ENCODE data around the gene ALMS1.
"Not testable (repeated sequence)": the region's sequence is repeated elsewhere in the genome, so short reads cannot be mapped to it uniquely, and the experiment has no call there.

The ALMS1 gene

DNA sequence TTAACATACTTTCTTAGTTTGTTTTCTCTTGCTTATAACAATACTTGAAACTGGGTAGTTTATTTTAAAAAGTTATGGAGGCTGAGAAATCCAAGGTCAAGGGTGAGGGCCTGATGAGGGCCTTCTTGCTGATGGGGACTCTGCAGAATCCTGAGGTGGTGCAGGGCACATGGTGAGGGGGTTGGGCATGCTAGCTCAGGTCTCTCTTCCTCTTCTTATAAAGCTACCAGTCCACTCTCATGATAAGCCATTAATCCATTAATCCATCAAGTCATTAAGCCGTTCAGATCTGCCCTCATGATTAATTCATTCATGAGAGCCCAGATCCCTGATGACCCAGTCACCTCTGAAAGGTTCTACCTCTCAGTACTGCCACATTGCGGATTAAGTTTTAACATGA is 21.4 kb downstream of the ALMS1 start:
- no peak for DNase-seq

DNA sequence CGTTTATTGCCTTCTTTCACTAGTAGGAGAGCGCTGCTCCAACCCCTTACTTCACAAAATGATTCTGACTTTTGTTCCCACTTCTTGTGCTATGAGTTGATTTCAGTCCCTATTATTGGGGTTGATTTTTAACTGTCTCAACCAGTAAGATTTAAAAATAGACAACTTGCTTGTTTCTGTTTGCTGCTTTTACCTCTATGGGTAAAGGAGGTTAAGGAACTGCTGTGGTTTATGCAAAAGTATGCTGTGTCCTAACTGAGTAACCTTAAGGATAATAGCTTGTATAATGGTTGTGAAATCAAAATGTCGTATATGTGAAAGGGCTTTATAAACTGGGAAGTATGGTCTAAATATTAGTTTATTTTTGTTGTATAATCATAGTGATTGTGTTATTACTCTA is 22.6 kb downstream of the ALMS1 start:
- no peak for DNase-seq

DNA sequence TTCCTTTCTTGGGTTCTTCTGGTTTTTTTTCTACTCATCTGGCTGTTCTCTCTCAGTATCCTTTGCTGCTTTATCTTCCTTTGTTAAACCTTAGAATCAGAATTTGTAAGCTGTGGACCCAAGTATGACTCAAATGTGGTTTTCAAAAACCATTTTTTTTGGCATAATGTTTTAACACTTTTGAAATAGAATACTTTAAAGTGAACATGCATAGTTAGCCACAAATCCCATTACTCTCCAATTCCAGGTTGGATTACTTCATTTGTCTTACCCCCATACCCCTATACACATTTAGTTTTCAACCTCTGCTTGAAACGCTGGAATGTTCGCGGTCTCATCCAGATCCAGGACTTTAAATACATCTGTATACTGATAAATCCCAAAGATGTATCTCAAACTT is 29.1 kb downstream of the ALMS1 start:
- DNase-seq: peak; percentile 77

DNA sequence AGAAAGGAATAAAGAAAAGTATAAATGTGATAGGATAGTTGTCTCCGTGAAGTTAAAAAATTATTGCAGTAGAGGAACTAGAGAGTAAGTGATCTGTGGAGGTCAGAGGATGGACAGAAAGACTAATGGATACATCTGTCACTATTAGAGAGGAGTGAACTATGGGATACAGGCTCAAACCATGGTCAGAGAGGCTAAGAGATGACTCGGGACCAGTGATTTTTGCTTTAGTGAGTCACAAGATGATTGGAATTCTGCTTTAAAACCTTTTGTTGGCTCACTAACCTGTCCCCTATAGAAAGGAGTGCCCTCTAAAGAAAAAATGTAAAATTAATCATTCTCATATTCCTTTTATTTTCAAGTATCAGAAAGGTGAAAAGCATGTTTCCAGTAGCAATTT is 30.3 kb downstream of the ALMS1 start:
- peak; percentile 28 for DNase-seq

DNA sequence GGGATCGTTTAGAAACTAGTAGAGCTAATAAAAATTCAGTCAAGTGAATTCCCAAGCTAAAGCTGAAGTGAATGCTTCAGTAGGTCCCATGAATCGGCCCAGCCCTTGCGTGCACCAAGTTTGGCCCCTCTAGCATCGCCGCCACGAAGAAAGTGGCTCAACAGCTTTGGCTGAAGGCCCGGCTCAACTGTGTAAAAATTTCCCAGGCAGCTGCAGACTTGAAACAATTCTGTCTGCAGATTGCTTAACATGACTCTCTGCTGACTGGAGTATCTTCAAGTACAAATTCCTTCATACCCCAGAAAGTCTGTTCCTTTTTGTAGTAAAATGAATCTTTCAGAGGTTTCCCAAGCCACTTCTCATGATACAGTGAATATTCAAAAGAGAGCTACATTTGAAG is 32.7 kb downstream of the ALMS1 start:
- DNase-seq: peak; percentile 88

DNA sequence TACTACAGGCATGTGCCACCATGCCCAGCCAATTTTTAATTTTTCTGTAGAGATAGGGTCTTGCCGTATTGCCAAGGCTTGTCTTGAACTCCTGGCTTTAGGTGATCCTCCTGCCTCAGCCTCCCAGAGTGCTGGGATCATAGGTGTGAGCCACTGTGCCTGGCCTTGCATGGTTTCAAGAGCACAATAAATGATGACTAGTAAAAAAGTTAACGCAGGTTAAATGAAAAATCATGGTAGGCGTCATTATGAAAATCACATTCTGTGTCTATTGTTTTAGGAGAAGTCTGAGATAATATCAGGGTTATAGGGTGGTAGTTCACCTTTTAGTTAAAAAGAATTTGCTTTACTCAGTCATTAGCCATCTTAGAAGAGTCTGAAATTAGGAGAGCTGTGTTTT is 38.3 kb downstream of the ALMS1 start:
- no peak for DNase-seq

DNA sequence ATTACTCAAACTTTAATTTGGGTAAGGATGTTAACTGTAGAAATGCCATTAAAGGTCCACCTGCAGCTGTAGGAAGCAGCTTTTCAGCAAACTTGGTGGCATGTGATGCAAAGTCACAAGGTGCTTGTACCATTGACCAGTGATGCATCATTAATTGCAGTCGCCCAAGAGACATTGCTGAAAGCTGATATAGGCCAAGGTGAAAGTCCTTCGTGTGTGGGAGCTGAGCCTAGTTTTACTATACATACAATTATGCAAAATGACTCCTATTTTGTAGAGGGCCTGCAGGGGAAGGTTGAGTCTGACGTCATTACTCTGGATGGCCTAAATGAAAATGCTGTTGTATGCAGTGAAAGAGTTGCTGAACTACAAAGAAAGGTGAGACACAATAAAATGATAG is 40.5 kb downstream of the ALMS1 start:
- no peak for DNase-seq

DNA sequence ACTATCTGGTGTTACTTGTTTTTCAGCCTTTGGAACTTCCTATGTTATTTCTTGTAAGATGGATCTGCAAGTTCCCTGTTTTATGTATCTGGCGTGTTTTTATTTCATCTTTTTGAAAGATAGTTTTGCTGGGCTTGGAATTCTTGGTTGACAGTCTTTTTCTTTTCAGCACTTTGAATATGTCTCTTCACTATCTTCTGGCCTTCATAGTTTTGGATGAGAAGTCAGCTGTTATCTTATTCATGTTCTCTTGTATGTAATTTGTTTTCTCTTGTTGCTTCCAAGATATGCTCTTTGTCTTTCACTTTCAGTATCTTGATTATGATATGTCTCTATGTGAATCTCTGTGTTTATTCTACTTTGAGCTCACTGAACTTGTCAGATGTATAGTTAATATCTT is 50.4 kb downstream of the ALMS1 start:
- DNase-seq: no peak

DNA sequence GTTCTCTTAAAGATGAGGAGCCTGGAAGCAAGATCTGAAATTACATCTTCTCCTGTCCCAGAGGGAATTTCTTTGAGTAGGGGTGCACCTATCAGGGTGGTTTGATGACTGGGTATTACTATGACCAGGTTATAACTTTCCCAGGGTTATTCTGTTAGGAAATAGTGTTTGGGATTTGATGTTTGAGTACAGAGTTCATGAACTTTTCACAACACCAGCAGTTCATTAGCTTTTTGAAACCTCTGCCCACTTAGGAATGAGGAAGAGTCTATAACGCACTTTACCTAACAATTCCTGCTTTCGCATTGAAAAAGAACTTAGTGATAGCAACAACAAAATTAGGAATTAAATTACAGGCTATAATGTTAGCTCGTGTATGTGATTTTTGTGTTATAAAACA is 58.6 kb downstream of the ALMS1 start:
- DNase-seq: no peak

DNA sequence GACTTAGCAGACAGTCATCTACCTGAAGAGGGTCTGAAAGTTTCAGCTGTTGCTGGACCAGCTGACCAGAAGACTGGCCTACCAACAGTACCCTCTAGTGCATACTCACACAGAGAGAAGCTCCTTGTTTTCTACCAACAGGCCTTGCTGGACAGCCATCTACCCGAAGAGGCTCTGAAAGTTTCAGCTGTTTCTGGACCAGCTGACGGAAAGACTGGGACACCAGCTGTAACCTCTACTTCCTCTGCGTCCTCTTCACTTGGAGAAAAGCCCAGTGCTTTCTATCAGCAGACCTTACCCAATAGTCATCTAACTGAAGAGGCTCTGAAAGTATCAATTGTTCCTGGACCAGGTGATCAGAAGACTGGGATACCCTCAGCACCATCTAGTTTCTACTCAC is 63.2 kb downstream of the ALMS1 start:
- no peak for DNase-seq

DNA sequence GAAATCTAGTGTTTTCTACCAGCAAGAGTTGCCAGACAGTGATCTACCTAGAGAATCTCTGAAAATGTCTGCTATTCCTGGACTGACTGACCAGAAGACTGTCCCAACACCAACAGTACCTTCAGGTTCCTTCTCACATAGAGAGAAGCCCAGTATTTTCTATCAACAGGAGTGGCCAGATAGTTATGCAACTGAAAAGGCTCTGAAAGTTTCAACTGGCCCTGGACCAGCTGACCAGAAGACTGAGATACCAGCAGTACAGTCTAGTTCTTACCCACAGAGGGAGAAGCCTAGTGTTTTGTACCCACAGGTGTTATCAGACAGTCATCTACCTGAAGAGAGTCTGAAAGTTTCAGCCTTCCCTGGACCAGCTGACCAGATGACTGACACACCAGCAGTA is 63.8 kb downstream of the ALMS1 start:
- no peak for DNase-seq

DNA sequence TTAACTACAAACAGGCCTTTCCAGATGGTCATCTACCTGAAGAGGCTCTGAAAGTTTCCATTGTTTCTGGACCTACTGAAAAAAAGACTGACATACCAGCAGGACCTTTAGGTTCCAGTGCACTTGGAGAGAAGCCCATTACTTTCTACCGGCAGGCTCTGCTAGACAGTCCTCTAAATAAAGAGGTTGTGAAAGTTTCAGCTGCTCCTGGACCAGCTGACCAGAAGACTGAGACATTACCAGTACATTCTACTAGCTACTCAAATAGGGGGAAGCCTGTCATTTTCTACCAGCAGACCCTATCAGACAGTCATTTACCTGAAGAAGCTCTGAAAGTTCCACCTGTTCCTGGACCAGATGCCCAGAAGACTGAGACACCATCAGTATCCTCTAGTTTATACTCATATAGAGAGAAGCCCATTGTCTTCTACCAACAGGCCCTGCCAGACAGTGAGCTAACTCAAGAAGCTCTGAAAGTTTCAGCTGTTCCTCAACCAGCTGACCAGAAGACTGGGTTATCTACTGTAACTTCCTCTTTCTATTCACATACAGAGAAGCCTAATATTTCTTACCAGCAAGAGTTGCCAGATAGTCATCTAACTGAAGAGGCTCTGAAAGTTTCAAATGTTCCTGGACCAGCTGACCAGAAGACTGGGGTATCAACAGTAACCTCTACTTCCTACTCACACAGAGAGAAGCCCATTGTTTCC is 65.8 kb downstream of the ALMS1 start:
- DNase-seq: no peak

DNA sequence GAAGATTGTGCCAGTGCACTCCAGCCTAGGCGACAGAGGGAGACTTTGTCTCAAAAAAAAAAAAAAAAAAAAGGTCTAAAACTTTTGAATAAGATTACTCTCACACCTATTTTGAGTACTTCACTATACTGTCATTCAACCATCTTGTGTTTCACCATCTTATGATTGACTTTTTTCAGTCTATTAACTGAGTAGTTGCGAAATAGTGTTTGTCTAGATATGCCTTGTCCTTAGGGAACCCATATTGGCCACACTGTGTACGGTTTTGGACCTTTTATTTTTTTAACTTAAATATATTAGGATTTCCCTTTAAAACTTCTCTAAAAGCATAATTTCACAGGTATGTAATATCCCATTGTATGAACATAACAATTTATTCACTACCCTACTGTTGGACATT is 72.3 kb downstream of the ALMS1 start:
- no peak for DNase-seq

DNA sequence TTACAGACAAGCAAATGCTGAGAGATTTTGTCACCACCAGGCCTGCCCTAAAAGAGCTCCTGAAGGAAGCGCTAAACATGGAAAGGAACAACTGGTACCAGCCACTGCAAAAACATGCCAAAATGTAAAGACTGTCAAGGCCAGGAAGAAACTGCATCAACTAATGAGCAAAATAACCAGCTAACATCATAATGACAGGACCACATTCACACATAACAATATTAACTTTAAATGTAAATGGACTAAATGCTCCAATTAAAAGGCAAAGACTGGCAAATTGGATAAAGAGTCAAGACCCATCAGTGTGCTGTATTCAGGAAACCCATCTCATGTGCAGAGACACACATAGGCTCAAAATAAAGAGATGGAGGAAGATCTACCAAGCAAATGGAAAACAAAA is 76.8 kb downstream of the ALMS1 start:
- not testable (repeated sequence) for DNase-seq

DNA sequence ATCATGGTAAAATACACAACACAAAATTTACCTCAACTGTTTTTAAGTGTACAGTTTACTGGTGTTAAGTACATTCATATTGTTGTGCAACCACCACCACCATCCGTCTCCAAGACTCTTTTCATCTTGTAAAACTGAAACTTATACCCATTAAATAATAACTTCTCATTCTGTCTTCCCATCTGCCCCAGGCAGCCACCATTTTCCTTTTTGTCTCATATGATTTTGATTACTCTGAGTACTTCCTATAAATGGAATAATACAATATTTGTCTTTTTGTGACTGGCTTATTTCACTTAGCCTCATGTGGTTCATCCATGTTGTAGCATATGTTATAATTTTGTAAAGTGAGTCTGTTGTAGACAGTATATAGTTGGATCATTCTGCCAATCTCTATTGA is 82.7 kb downstream of the ALMS1 start:
- DNase-seq: no peak

DNA sequence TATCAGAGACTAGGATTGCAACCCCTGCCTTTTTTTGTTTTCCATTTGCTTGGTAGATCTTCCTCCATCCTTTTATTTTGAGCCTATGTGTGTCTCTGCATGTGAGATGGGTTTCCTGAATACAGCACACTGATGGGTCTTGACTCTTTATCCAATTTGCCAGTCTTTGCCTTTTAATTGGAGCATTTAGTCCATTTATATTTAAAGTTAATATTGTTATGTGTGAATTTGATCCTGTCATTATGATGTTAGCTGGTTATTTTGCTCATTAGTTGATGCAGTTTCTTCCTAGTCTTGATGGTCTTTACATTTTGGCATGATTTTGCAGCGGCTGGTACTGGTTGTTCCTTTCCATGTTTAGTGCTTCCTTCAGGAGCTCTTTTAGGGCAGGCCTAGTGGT is 98.2 kb downstream of the ALMS1 start:
- DNase-seq: not testable (repeated sequence)

DNA sequence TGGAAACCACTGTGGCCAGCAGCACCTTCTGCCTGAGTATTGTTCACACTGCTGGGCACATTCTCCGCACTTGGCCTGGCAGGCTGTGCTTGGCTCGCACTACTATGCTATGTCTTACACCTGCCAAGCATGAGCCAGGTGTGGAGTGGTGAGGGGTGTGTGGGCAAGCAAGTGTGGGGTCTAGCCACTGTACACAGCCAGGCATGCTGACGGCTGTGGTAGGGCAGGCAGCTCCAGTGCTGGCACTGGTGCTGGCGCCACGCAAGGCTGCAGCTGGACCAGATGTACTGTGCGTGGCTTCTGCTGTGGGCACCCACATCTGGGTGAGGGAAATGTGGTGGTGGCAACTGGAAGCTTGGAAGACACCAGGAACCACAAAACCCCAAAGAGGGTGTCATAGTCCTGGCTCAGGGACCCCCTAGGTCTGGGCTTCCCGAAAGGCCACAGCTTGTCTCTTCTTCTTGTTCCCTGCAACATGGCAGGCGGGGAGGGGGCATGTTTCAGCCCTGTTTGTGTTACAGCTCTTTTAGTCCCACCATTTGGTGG is 101.5 kb downstream of the ALMS1 start:
- DNase-seq: no peak

DNA sequence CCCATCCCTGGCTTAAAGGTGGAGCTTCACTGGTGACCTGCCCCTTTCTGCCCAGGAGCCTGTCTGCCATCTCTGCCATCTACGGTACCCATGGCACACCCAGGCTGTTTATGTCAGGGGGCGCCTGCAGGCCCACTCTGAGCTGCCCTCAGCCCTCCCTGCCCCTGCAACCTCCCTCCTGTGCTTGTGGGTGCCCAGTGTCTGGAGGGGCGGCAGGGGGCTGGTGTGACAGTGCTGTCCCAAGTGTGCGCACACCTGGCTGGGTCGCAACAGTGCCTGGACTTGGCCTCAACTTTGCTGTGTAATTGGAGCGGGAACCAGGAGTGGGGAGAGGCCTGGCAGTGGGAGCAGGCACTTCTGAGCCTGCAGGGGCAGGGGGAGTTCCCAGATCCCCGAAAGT is 102.4 kb downstream of the ALMS1 start:
- no peak for DNase-seq

DNA sequence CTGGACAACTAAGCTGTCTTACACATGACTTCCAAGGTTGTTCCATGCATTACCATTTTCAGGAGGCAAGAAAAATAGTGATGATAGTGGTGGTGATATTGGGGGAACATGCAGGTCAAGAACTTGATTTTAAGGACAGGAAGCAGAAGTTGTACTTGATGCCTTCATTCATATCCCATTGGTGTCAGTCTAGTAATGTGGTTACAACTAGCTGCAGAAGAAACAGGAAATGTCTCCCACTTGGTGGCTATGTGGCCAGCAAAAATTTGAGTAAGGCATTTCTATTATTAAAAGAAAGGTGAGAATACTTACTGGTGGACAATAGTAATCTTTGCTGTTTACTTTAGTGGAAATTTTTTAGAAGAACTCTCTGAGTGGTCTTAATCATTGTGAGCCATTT is 103.4 kb downstream of the ALMS1 start:
- no peak for DNase-seq

DNA sequence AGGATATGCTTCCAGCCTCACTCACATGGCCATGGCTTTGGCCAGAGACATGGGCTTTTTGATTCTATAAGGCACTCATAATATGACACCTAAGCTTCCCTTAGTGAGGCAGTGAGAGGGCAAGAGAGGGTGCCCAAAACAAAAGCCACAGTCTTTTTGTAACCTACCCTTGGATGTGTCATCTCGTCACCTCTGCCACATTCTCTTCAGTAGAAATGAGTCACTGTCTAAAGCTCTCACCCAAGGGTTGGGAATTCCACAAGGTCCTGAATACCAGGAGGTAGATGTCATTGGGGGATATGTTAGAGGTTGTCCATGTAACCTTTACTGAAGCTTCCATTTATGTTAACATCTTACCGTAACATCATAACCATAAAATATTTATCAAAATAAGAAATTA is 108.4 kb downstream of the ALMS1 start:
- DNase-seq: peak; percentile 24

DNA sequence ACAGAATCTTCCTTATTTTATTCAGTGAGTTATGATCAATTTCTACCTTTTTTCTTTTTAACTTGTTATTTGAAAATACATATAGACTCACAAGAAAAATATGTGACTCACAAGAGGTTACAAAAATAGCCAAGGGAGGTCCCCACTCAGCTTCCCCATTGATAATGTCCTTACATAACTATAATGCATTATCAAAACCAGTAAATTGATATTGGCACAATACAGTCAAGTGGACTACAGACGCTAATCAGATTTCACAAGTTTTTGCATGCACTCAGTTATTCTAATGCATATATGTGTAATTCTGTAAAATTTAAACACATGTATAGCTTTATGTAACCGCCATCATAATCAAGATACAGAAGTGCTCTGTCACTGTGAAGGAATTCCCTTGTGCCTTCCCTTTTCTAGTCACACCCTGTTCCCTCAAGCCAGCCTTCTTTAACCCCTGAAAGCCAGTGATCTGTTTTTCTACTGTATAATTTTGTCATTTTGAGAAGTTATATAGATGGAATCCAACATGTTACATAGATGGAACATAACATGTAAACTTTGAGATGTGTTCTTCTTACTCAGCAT is 118.4 kb downstream of the ALMS1 start:
- no peak for DNase-seq

DNA sequence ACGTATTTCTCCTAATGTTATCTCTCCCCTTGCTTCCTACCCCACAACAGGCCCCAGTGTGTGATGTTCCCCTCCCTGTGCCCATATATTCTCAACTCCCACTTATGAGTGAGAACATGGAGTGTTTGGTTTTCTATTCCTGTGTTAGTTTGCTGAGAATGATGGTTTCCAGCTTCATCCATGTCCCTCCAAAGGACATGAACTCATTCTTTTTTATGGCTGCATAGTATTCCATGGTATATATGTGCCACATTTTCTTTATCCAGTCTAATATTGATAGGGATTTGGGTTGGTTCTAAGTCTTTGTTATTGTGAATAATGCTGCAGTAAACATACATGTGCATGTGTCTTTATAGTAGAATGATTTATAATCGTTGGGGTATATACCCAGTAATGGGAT is 119.2 kb downstream of the ALMS1 start:
- DNase-seq: not testable (repeated sequence)

DNA sequence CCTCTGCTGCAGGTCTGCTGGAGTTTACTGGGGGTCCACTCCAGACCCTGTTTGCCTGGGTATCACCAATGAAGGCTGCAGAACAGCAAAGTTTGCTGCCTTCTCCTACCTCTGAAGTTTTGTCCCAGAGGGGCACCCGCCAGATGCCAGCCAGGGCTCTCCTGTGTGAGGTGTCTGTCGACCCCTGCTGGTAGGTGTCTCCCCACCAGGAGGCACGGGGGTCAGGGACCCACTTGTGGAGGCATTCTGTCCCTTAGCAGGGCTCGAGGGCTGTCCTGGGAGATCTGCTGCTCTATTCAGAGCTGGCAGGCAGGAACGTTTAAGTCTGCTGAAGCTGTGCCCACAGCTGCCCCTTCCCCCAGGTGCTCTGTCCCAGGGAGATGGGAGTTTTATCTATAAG is 124.8 kb downstream of the ALMS1 start:
- not testable (repeated sequence) for DNase-seq

DNA sequence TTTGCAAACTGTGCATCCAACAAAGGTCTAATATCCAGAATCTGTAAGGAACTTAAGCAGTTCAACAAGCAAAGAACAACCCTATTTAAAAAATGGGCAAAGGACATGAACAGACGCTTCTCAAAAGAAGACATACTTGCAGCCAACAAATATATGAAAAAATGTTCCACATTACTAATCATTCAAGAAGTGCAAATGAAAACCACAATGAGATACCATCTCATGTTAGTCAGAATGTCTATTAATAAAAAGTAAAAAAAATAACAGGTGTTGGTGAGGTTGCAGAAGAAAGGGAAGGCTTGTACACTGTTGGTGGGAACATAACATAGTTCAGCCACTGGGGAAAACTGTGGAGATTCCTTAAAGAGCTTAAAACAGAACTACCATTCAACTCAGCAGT is 130.4 kb downstream of the ALMS1 start:
- peak; percentile 9 for DNase-seq

DNA sequence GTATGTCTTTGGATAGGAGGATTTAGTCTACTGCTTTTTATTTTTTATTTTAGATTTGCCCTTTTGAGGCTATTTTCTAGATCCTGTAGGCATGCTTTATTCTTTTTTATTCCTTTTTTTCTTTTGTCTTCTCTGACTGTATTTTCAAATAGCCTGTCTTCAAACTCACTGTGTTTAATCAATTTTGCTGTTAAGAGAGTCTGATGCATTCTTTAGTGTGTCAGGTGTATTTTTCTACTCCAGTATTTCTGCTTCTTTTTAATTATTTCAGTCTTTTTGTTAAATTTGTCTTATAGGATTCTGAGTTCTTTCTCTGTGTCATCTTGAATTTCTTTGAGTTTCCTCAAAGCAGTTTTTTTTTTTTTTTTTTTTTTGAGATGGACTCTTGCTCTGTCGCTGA is 143.1 kb downstream of the ALMS1 start:
- no peak for DNase-seq
